Progenitor cell of endocrine pancreas (in vitro differentiated cells): Measurements from ENCODE around the gene TBL1XR1. TPM values are rescaled to one million over a fixed set of nuclear protein-coding genes. Genes with fewer than 3 reads are reported as not detected.
"Not testable (repeated sequence)": the region's sequence is repeated elsewhere in the genome, so short reads cannot be mapped to it uniquely, and the experiment has no call there.

ENCODE experiments used
- DNase-seq: peaks from one replicate; pipeline ENCODE4 v3.0.0; 2021; ENCODE audit warnings: low spot score; ENCODE audit not compliant: unreplicated experiment
- H3K27ac Mint-ChIP-seq: 2 replicates; pipeline ENCODE4 v1.8.0; 2021; ENCODE audit warnings: mild to moderate bottlenecking, moderate library complexity, mixed read lengths
- H3K27me3 Mint-ChIP-seq: 2 replicates; pipeline ENCODE4 v1.8.0; 2021; ENCODE audit warnings: mixed read lengths
- H3K36me3 Mint-ChIP-seq: 2 replicates; pipeline ENCODE4 v1.8.0; 2022; ENCODE audit warnings: mixed read lengths; ENCODE audit not compliant: insufficient read depth
- H3K4me1 Mint-ChIP-seq: 2 replicates; pipeline ENCODE4 v1.8.0; 2021; ENCODE audit warnings: low read depth, mixed read lengths
- H3K4me3 Mint-ChIP-seq: 2 replicates; pipeline ENCODE4 v1.8.0; 2021; ENCODE audit warnings: low read depth, mild to moderate bottlenecking, moderate library complexity, mixed read lengths
- H3K9me3 Mint-ChIP-seq: 2 replicates; pipeline ENCODE4 v1.8.0; 2021; ENCODE audit warnings: low read depth, mixed read lengths
- CTCF ChIP-seq: fragments of 200-600 bp; sonication (generic); IDR thresholded peaks from one replicate; pipeline ENCODE4 v1.5.0; 2021; ENCODE audit warnings: antibody characterized with exemption, mild to moderate bottlenecking; ENCODE audit not compliant: unreplicated experiment
- total RNA-seq: library from RNA; stranded (reverse); gene quantifications from 2 replicates; pipeline ENCODE4 v1.2.1, GENCODE V29; 2021

TBL1XR1 gene
- total RNA-seq, 1 donor from 2014 or later: 207 TPM

GRCh38 chr3:177005718-177006405 is 191.4 kb downstream of the TBL1XR1 start:
- Mint-ChIP-seq H3K9me3 (peaks cover 25% of the 10 kb centered on the region), H3K27ac (no peak overlapping the region), H3K36me3 (peaks cover 5% of the 10 kb centered on the region), H3K27me3 (no peaks in the 10 kb centered on the region), H3K4me3 (no peak overlapping the region), H3K4me1 (no peaks in the 10 kb centered on the region)
- DNase-seq: no peak
- TF ChIP-seq CTCF: no peak

GRCh38 chr3:177000159-177000558 is 197.1 kb downstream of the TBL1XR1 start:
- not testable (repeated sequence) for H3K4me3 Mint-ChIP-seq, H3K36me3 Mint-ChIP-seq, H3K27me3 Mint-ChIP-seq, H3K4me1 Mint-ChIP-seq, H3K27ac Mint-ChIP-seq, DNase-seq
- peaks cover 11% of the 10 kb centered on the region for H3K9me3 Mint-ChIP-seq

- H3K36me3 Mint-ChIP-seq: peaks cover 4% of the 10 kb centered on the region
- H3K27me3 Mint-ChIP-seq: no peaks in the 10 kb centered on the region
- no peak overlapping the region for H3K27ac Mint-ChIP-seq
- H3K4me3 Mint-ChIP-seq: no peak overlapping the region
- DNase-seq: no peak
- no peak for TF ChIP-seq CTCF
- peaks cover 12% of the 10 kb centered on the region for H3K9me3 Mint-ChIP-seq
- no peaks in the 10 kb centered on the region for H3K4me1 Mint-ChIP-seq
Observed at GRCh38 chr3:176995946-176996345, 201.3 kb downstream of the TBL1XR1 start.

GRCh38 chr3:176994891-176995781 is 202.1 kb downstream of the TBL1XR1 start:
- H3K36me3 Mint-ChIP-seq: no peaks in the 10 kb centered on the region
- peaks cover 4% of the 10 kb centered on the region for H3K9me3 Mint-ChIP-seq
- H3K4me1 Mint-ChIP-seq: no peaks in the 10 kb centered on the region
- no peak for DNase-seq
- H3K27me3 Mint-ChIP-seq: no peaks in the 10 kb centered on the region
- no peak for TF ChIP-seq CTCF
- no peak overlapping the region for H3K4me3 Mint-ChIP-seq
- H3K27ac Mint-ChIP-seq: no peak overlapping the region

GRCh38 chr3:176994393-176994792 is 202.9 kb downstream of the TBL1XR1 start:
- H3K9me3 Mint-ChIP-seq: peaks cover 4% of the 10 kb centered on the region
- H3K36me3 Mint-ChIP-seq: no peaks in the 10 kb centered on the region

More at GRCh38 chr3:176994393-176994792, 202.9 kb downstream of the TBL1XR1 start:
- TF ChIP-seq CTCF: no peak
- Mint-ChIP-seq H3K4me3 (no peak overlapping the region), H3K27ac (no peak overlapping the region), H3K4me1 (no peaks in the 10 kb centered on the region), H3K27me3 (no peaks in the 10 kb centered on the region)
- no peak for DNase-seq
